NCI-H2196 treated with DMSO at 0.1 percent for 48 hours (cell line): ENCODE data around the gene LSAMP.

Experiments used
- DNase-seq: peaks from one replicate; lab custom pipeline; 2025; ENCODE audit not compliant: unreplicated experiment; lab: John Stamatoyannopoulos, UW

LSAMP gene

GRCh38 chr3:116367761-116368395 is 77.4 kb downstream of the LSAMP start:
- no peak for DNase-seq

- no peak for DNase-seq
Observed at GRCh38 chr3:116356056-116356455, 89.2 kb downstream of the LSAMP start.

GRCh38 chr3:116354382-116354781 is 90.9 kb downstream of the LSAMP start:
- no peak for DNase-seq

GRCh38 chr3:116350119-116350733 is 95.1 kb downstream of the LSAMP start:
- no peak for DNase-seq

- no peak for DNase-seq
Observed at GRCh38 chr3:116348216-116348615, 97.1 kb downstream of the LSAMP start.

- DNase-seq: no peak
Observed at GRCh38 chr3:116342499-116342898, 102.8 kb downstream of the LSAMP start.

GRCh38 chr3:116341899-116342298 is 103.4 kb downstream of the LSAMP start:
- no peak for DNase-seq

GRCh38 chr3:116341381-116341780 is 103.9 kb downstream of the LSAMP start:
- DNase-seq: no peak

GRCh38 chr3:116340680-116341216 is 104.5 kb downstream of the LSAMP start:
- DNase-seq: no peak

GRCh38 chr3:116339441-116340028 is 105.8 kb downstream of the LSAMP start:
- DNase-seq: no peak

- DNase-seq: no peak
Observed at GRCh38 chr3:116338713-116339112, 106.6 kb downstream of the LSAMP start.

- DNase-seq: no peak
Observed at GRCh38 chr3:116337229-116337628, 108.1 kb downstream of the LSAMP start.

GRCh38 chr3:116331380-116331779 is 113.9 kb downstream of the LSAMP start:
- no peak for DNase-seq

GRCh38 chr3:116322750-116323375 is 122.4 kb downstream of the LSAMP start:
- no peak for DNase-seq

- DNase-seq: no peak
Observed at GRCh38 chr3:116318370-116318769, 126.9 kb downstream of the LSAMP start.

GRCh38 chr3:116316771-116317170 is 128.5 kb downstream of the LSAMP start:
- DNase-seq: no peak

GRCh38 chr3:116314476-116314875 is 130.8 kb downstream of the LSAMP start:
- DNase-seq: no peak

GRCh38 chr3:116306720-116307119 is 138.6 kb downstream of the LSAMP start:
- DNase-seq: no peak

- no peak for DNase-seq
Observed at GRCh38 chr3:116306149-116306548, 139.1 kb downstream of the LSAMP start.

- DNase-seq: no peak
Observed at GRCh38 chr3:116302087-116302747, 143.1 kb downstream of the LSAMP start.

GRCh38 chr3:116301422-116301821 is 143.9 kb downstream of the LSAMP start:
- no peak for DNase-seq
